NCI-H2171 (cell line): Measurements from ENCODE around the gene BTBD19.
"Not testable (repeated sequence)": the region's sequence is repeated elsewhere in the genome, so short reads cannot be mapped to it uniquely, and the experiment has no call there.

Source experiments
- DNase-seq: peaks from one replicate; lab custom pipeline; 2025; lab: John Stamatoyannopoulos, UW

BTBD19 gene

GRCh38 chr1:44808063-44808937 is at the start of gene BTBD19:
BTBD19 (plus strand) TSS chr1:44808523; CDS start chr1:44808821, 298 bp downstream.
- DNase-seq, result no peak

GRCh38 chr1:44759077-44759476 is 49.2 kb upstream of the BTBD19 start:
- no peak for DNase-seq

GRCh38 chr1:44760876-44761275 is 47.4 kb upstream of the BTBD19 start:
- no peak for DNase-seq

- DNase-seq, result not testable (repeated sequence)
Measured at GRCh38 chr1:44766421-44766820, 41.9 kb upstream of the BTBD19 start.

GRCh38 chr1:44775078-44775929 is 33.0 kb upstream of the BTBD19 start, which contains the start of gene RPS8:
RPS8 (plus strand) TSS chr1:44775540; CDS start chr1:44775597, 57 bp downstream.
- DNase-seq, result peak; percentile 96

- DNase-seq, result no peak
Measured at GRCh38 chr1:44775930-44776729, 32.2 kb upstream of the BTBD19 start.

- DNase-seq, result no peak
Measured at GRCh38 chr1:44776730-44777068, 31.6 kb upstream of the BTBD19 start.

- no peak for DNase-seq
Measured at GRCh38 chr1:44777547-44777946, 30.8 kb upstream of the BTBD19 start.

- no peak for DNase-seq
Measured at GRCh38 chr1:44777969-44778635, 30.2 kb upstream of the BTBD19 start.

GRCh38 chr1:44778705-44779576 is 29.4 kb upstream of the BTBD19 start:
- no peak for DNase-seq

GRCh38 chr1:44780583-44781121 is 27.7 kb upstream of the BTBD19 start:
- DNase-seq, result no peak

- no peak for DNase-seq
Measured at GRCh38 chr1:44783697-44784093, 24.6 kb upstream of the BTBD19 start.

- DNase-seq, result no peak
Measured at GRCh38 chr1:44784094-44785028, 24.0 kb upstream of the BTBD19 start.

GRCh38 chr1:44785029-44785380 is 23.3 kb upstream of the BTBD19 start:
- DNase-seq, result no peak

- no peak for DNase-seq
Measured at GRCh38 chr1:44785501-44786137, 22.7 kb upstream of the BTBD19 start.

GRCh38 chr1:44786138-44786840 is 22.0 kb upstream of the BTBD19 start:
- DNase-seq, result no peak

GRCh38 chr1:44786841-44787426 is 21.4 kb upstream of the BTBD19 start:
- no peak for DNase-seq

GRCh38 chr1:44787506-44787905 is 20.8 kb upstream of the BTBD19 start:
- no peak for DNase-seq
